ENCODE data around the gene SUPT7L.

The SUPT7L gene

GRCh38 chr2:27615316-27615715, 48.1 kb downstream of the SUPT7L start:
- CTCF ChIA-PET, result no interaction called here
- Mint-ChIP-seq H3K4me3 (no peak overlapping the region), H3K9me3 (no peaks in the 10 kb centered on the region), H3K27ac (no peak overlapping the region), H3K4me1 (no peaks in the 10 kb centered on the region), H3K36me3 (peaks cover 48% of the 10 kb centered on the region), H3K27me3 (no peaks in the 10 kb centered on the region)
- DNase-seq, result no peak

- no peaks in the 10 kb centered on the region for H3K9me3 Mint-ChIP-seq
- H3K36me3 Mint-ChIP-seq, result peaks cover 44% of the 10 kb centered on the region
- H3K4me1 Mint-ChIP-seq, result no peaks in the 10 kb centered on the region
- H3K4me3 Mint-ChIP-seq, result no peak overlapping the region
- no peak for DNase-seq
- CTCF ChIA-PET, result interaction anchor here (1.2 to 1.4 kb wide), 2 partner anchors 17 to 69 kb away, joined by 3 read pairs; no protein-coding TSS in a partner anchor
- H3K27me3 Mint-ChIP-seq, result no peaks in the 10 kb centered on the region
- no peak overlapping the region for H3K27ac Mint-ChIP-seq
Measured at GRCh38 chr2:27613985-27614384, 49.4 kb downstream of the SUPT7L start.

GRCh38 chr2:27606611-27607010, 56.8 kb downstream of the SUPT7L start:
- Mint-ChIP-seq H3K4me1 (no peaks in the 10 kb centered on the region), H3K4me3 (no peak overlapping the region), H3K27ac (no peak overlapping the region), H3K9me3 (no peaks in the 10 kb centered on the region), H3K36me3 (peaks cover 52% of the 10 kb centered on the region), H3K27me3 (no peaks in the 10 kb centered on the region)
- no peak for DNase-seq
- CTCF ChIA-PET, result no interaction called here
